Activated T-helper 1 cell treated with anti-CD3 and anti-CD28 coated beads, Interleukin-12 subunit alpha, Interleukin-12 subunit beta, Interleukin-2, Interleukin-4 antibody, amounts not matched to agents 30 ng/mL and 10 ng/mL and 1 ng/mL, durations not matched to agents 14 hours and 24 hours and 36 hours (primary cell): ENCODE results near the gene SLC25A43. TPM values are rescaled to one million over a fixed set of nuclear protein-coding genes. Genes with fewer than 3 reads are reported as not detected.

ENCODE experiments used
- DNase-seq: peaks from one replicate; pipeline ENCODE4 v3.0.0; 2021; ENCODE audit warnings: low spot score
- H3K27ac Mint-ChIP-seq: one replicate; pipeline ENCODE4 v1.8.0; 2021; ENCODE audit warnings: mild to moderate bottlenecking, mixed read lengths
- H3K27me3 Mint-ChIP-seq: one replicate; pipeline ENCODE4 v1.8.0; 2022; ENCODE audit warnings: mild to moderate bottlenecking, moderate library complexity, mixed read lengths; ENCODE audit not compliant: insufficient read depth
- H3K36me3 Mint-ChIP-seq: one replicate; pipeline ENCODE4 v1.8.0; 2021; ENCODE audit warnings: low read depth, mixed read lengths
- H3K4me1 Mint-ChIP-seq: one replicate; pipeline ENCODE4 v1.8.0; 2021; ENCODE audit warnings: low read depth, mixed read lengths
- H3K4me3 Mint-ChIP-seq: one replicate; pipeline ENCODE4 v1.8.0; 2021; ENCODE audit warnings: mild to moderate bottlenecking, moderate library complexity, mixed read lengths
- H3K9me3 Mint-ChIP-seq: one replicate; pipeline ENCODE4 v1.8.0; 2021; ENCODE audit warnings: mixed read lengths
- intact Hi-C: fragments of 100-400 bp; cut with micrococcal nuclease; formaldehyde crosslinking; loops from one replicate; pipeline ENCODE4 v1.15.1; 2024
- total RNA-seq: library from RNA; stranded (reverse); gene quantifications from 2 replicates; pipeline ENCODE4 v1.2.3, GENCODE V29; 2022

Gene SLC25A43
- total RNA-seq, 1 donor from 2014 or later: 12.6 TPM

- no peak for DNase-seq
- Mint-ChIP-seq H3K9me3 (no peaks in the 10 kb centered on the region), H3K27ac (no peak overlapping the region), H3K27me3 (peaks cover 2% of the 10 kb centered on the region), H3K4me1 (no peaks in the 10 kb centered on the region), H3K36me3 (no peaks in the 10 kb centered on the region), H3K4me3 (no peak overlapping the region)
- intact Hi-C loops: no loop called here
Observed at GRCh38 chrX:119389214-119389613, 9.9 kb upstream of the SLC25A43 start.

GRCh38 chrX:119389871-119390501 is 9.2 kb upstream of the SLC25A43 start:
- Mint-ChIP-seq H3K27ac (no peak overlapping the region), H3K9me3 (no peaks in the 10 kb centered on the region), H3K27me3 (peaks cover 2% of the 10 kb centered on the region), H3K4me1 (no peaks in the 10 kb centered on the region), H3K4me3 (no peak overlapping the region), H3K36me3 (no peaks in the 10 kb centered on the region)
- intact Hi-C loops: no loop called here
- DNase-seq: no peak

- Mint-ChIP-seq H3K4me3 (no peak overlapping the region), H3K4me1 (no peaks in the 10 kb centered on the region), H3K27me3 (peaks cover 2% of the 10 kb centered on the region), H3K36me3 (no peaks in the 10 kb centered on the region), H3K27ac (no peak overlapping the region), H3K9me3 (no peaks in the 10 kb centered on the region)
- no peak for DNase-seq
- intact Hi-C loops: no loop called here
Observed at GRCh38 chrX:119391279-119391678, 7.9 kb upstream of the SLC25A43 start.

- Mint-ChIP-seq H3K4me1 (peaks cover 2% of the 10 kb centered on the region), H3K4me3 (no peak overlapping the region), H3K36me3 (no peaks in the 10 kb centered on the region), H3K27ac (no peak overlapping the region), H3K9me3 (no peaks in the 10 kb centered on the region), H3K27me3 (peaks cover 2% of the 10 kb centered on the region)
- DNase-seq: no peak
- intact Hi-C loops: no loop called here
Observed at GRCh38 chrX:119393144-119393543, 6.0 kb upstream of the SLC25A43 start.

- intact Hi-C loops: loop anchor here (2.0 kb wide), 1 partner anchor 162 kb away; the partner anchor contains the start of gene PGRMC1
- peaks cover 2% of the 10 kb centered on the region for H3K27me3 Mint-ChIP-seq
- H3K36me3 Mint-ChIP-seq: no peaks in the 10 kb centered on the region
- DNase-seq: no peak
- H3K27ac Mint-ChIP-seq: peak overlapping the region; percentile 88
- H3K4me3 Mint-ChIP-seq: peak overlapping the region; percentile 89
- peaks cover 28% of the 10 kb centered on the region for H3K4me1 Mint-ChIP-seq
- no peaks in the 10 kb centered on the region for H3K9me3 Mint-ChIP-seq
Observed at GRCh38 chrX:119398587-119398973, 556 bp upstream of the SLC25A43 start.

GRCh38 chrX:119399772-119400101 is 601 bp downstream of the SLC25A43 start:
- H3K36me3 Mint-ChIP-seq: no peaks in the 10 kb centered on the region
- peak overlapping the region; percentile 75 for H3K4me3 Mint-ChIP-seq
- intact Hi-C loops: loop anchor here (1.0 to 2.0 kb wide), 2 partner anchors 69 to 163 kb away; partner anchors contain the start of genes PGRMC1 and SLC25A5
- no peak for DNase-seq
- no peaks in the 10 kb centered on the region for H3K9me3 Mint-ChIP-seq
- peaks cover 28% of the 10 kb centered on the region for H3K4me1 Mint-ChIP-seq
- H3K27ac Mint-ChIP-seq: no peak overlapping the region
- peaks cover 2% of the 10 kb centered on the region for H3K27me3 Mint-ChIP-seq

- H3K4me3 Mint-ChIP-seq: no peak overlapping the region
- peaks cover 2% of the 10 kb centered on the region for H3K27me3 Mint-ChIP-seq
- intact Hi-C loops: no loop called here
- no peaks in the 10 kb centered on the region for H3K9me3 Mint-ChIP-seq
- H3K36me3 Mint-ChIP-seq: no peaks in the 10 kb centered on the region
- no peak for DNase-seq
- peaks cover 28% of the 10 kb centered on the region for H3K4me1 Mint-ChIP-seq
- no peak overlapping the region for H3K27ac Mint-ChIP-seq
Observed at GRCh38 chrX:119401569-119401968, 2.4 kb downstream of the SLC25A43 start.

GRCh38 chrX:119402588-119402987 is 3.5 kb downstream of the SLC25A43 start:
- intact Hi-C loops: no loop called here
- peaks cover 2% of the 10 kb centered on the region for H3K27me3 Mint-ChIP-seq

GRCh38 chrX:119406776-119407175 is 7.6 kb downstream of the SLC25A43 start:
- H3K4me3 Mint-ChIP-seq: no peak overlapping the region
- H3K27me3 Mint-ChIP-seq: no peaks in the 10 kb centered on the region
- no peak for DNase-seq
- H3K4me1 Mint-ChIP-seq: peaks cover 2% of the 10 kb centered on the region
- intact Hi-C loops: no loop called here
- no peaks in the 10 kb centered on the region for H3K9me3 Mint-ChIP-seq
- H3K27ac Mint-ChIP-seq: no peak overlapping the region
- H3K36me3 Mint-ChIP-seq: peaks cover 7% of the 10 kb centered on the region

More at GRCh38 chrX:119402588-119402987, 3.5 kb downstream of the SLC25A43 start:
- Mint-ChIP-seq H3K9me3 (no peaks in the 10 kb centered on the region), H3K4me3 (no peak overlapping the region), H3K4me1 (peaks cover 28% of the 10 kb centered on the region), H3K36me3 (peaks cover 3% of the 10 kb centered on the region), H3K27ac (no peak overlapping the region)
- DNase-seq: no peak

- no peak for DNase-seq
- Mint-ChIP-seq H3K4me3 (no peak overlapping the region), H3K27me3 (no peaks in the 10 kb centered on the region), H3K27ac (no peak overlapping the region), H3K4me1 (no peaks in the 10 kb centered on the region), H3K9me3 (no peaks in the 10 kb centered on the region), H3K36me3 (peaks cover 8% of the 10 kb centered on the region)
- intact Hi-C loops: no loop called here
Observed at GRCh38 chrX:119407681-119408080, 8.5 kb downstream of the SLC25A43 start.

- H3K27me3 Mint-ChIP-seq: no peaks in the 10 kb centered on the region
- H3K4me3 Mint-ChIP-seq: no peak overlapping the region
Observed at GRCh38 chrX:119410027-119410819, 11.1 kb downstream of the SLC25A43 start.

GRCh38 chrX:119410854-119411253 is 11.7 kb downstream of the SLC25A43 start:
- DNase-seq: no peak
- no peak overlapping the region for H3K27ac Mint-ChIP-seq
- intact Hi-C loops: no loop called here
- H3K27me3 Mint-ChIP-seq: no peaks in the 10 kb centered on the region
- H3K4me3 Mint-ChIP-seq: no peak overlapping the region
- no peaks in the 10 kb centered on the region for H3K9me3 Mint-ChIP-seq
- peaks cover 8% of the 10 kb centered on the region for H3K36me3 Mint-ChIP-seq
- no peaks in the 10 kb centered on the region for H3K4me1 Mint-ChIP-seq

More at GRCh38 chrX:119410027-119410819, 11.1 kb downstream of the SLC25A43 start:
- Mint-ChIP-seq H3K36me3 (peaks cover 8% of the 10 kb centered on the region), H3K4me1 (no peaks in the 10 kb centered on the region), H3K27ac (no peak overlapping the region), H3K9me3 (no peaks in the 10 kb centered on the region)
- intact Hi-C loops: no loop called here
- DNase-seq: no peak

- no peak for DNase-seq
- intact Hi-C loops: no loop called here
- H3K4me1 Mint-ChIP-seq: no peaks in the 10 kb centered on the region
- no peaks in the 10 kb centered on the region for H3K9me3 Mint-ChIP-seq
- no peaks in the 10 kb centered on the region for H3K27me3 Mint-ChIP-seq
- H3K36me3 Mint-ChIP-seq: peaks cover 8% of the 10 kb centered on the region
- no peak overlapping the region for H3K4me3 Mint-ChIP-seq
- H3K27ac Mint-ChIP-seq: no peak overlapping the region
Observed at GRCh38 chrX:119411959-119412358, 12.8 kb downstream of the SLC25A43 start.
